Adrenal gland (tissue), 12 donors: Measurements from ENCODE around the gene VPS8. TPM values are rescaled to one million over a fixed set of nuclear protein-coding genes. Genes with fewer than 3 reads are reported as not detected.

Experiments
- DNase-seq, 7 donors: peaks; one replicate each; pipeline ENCODE4 v3.0.0-alpha.2; 2019 to 2020
- H3K27ac ChIP-seq, 5 donors: fragments of 200-600 bp; sonication (generic) in 4 of 5; 1 replicate in 3 of 5; 2 replicates in 2 of 5; pipeline versions ENCODE4 v1.5.1 to v1.8.0; 2016 to 2020; ENCODE audit warnings: mild to moderate bottlenecking in 1 of 5
- H3K27me3 ChIP-seq: fragments of 200-600 bp; 2 replicates; pipeline ENCODE4 v1.8.0; 2021
- H3K36me3 ChIP-seq, 2 donors: fragments of 200-600 bp; replicated peaks in 1 of 2; 1 replicate in 1 of 2; 2 replicates in 1 of 2; pipeline versions ENCODE4 v1.5.1 to v1.8.0; 2018 to 2022
- H3K4me1 ChIP-seq, 2 donors: fragments of 200-600 bp; replicated peaks in 1 of 2; 1 replicate in 1 of 2; 2 replicates in 1 of 2; pipeline versions ENCODE4 v1.5.1 to v1.8.0; 2018 to 2021
- H3K4me3 ChIP-seq, 4 donors: fragments of 200-600 bp; sonication (generic) in 3 of 4; one replicate each; pipeline ENCODE4 v1.5.1; 2016 to 2018
- H3K9me3 ChIP-seq, 3 donors: fragments of 200-600 bp; sonication (generic) in 1 of 3; replicated peaks in 1 of 3; 1 replicate in 2 of 3; 2 replicates in 1 of 3; pipeline versions ENCODE4 v1.5.1 to v1.8.0; 2016 to 2021
- POLR2A ChIP-seq, 2 donors: fragments of 450-650 bp; IDR thresholded peaks; one replicate each; pipeline ENCODE4 v1.6.1; 2017; ENCODE audit warnings: antibody characterized with exemption in 2 of 2, mild to moderate bottlenecking in 2 of 2, moderate library complexity in 1 of 2
- WGBS, 4 donors: extraction: QIAGEN DNeasy Blood & Tissue Kit in 2 of 4; methylation state at CpG; one replicate each; pipeline versions ENCODE4 v1.1.5 to v1.1.7; 2013 to 2017; 5-methylcytosine and 5-hydroxymethylcytosine counted together
- intact Hi-C, 2 donors: fragments of 100-400 bp; cut with DNase I; formaldehyde crosslinking; loops; one replicate each; pipeline versions ENCODE4 v1.14.1 to v1.15.0; 2022 to 2023
- polyA plus RNA-seq, 3 donors: library from polyadenylated mRNA; stranded (reverse); fragments of 200-250 nt in 2 of 3; fragments of 350-450 nt in 1 of 3; fragmentation: Illumina TruSeq in 1 of 3; extraction: RNeasy Lipid Tissue Mini Kit (QIAGEN cat#74804) in 1 of 3; gene quantifications; one replicate each; pipeline ENCODE4 v1.2.3, GENCODE V29; 2013 to 2014
- total RNA-seq, 9 donors: library from RNA; depleted of rRNA in 4 of 9; stranded (reverse); fragments of >200 nt in 4 of 9; fragments of 120-200 nt in 1 of 9; fragmentation: NEBNext Ultra II Directional in 1 of 9; extraction: Animal tissue kit (Norgen Biotek cat#: 25700) in 1 of 9; gene quantifications; one replicate each; pipeline versions ENCODE4 v1.1.0 to v1.2.4, GENCODE V29; 2013 to 2023
- TF ChIP-seq, protein P1 (sequence below), 6 experiments: fragments of 450-650 bp in 4 of 6; fragments of 200-600 bp in 2 of 6; sonication (generic) in 1 of 6; IDR thresholded peaks; 1 replicate in 5 of 6; 2 replicates in 1 of 6; pipeline versions ENCODE4 v1.5.1 to v1.8.0; 2016 to 2021; ENCODE audit warnings: antibody characterized with exemption in 6 of 6, mild to moderate bottlenecking in 2 of 6, moderate library complexity in 1 of 6
- donor health status: healthy with polysubstance abuse.
- donor health status: Bipolar disorder and iron deficiency.
- donor health status: DM: yes; HTN: yes; CAD: no.
- donor health status: DM: no; HTN: no; CAD: no.
- donor health status: DM: no; HTN: no; CAD: no.
- donor health status: DM: yes; HTN: yes; CAD: no.

VPS8 gene
- total and polyA plus RNA-seq, 12 donors: 17.6 to 96.4 (median 33.9) TPM

DNA sequence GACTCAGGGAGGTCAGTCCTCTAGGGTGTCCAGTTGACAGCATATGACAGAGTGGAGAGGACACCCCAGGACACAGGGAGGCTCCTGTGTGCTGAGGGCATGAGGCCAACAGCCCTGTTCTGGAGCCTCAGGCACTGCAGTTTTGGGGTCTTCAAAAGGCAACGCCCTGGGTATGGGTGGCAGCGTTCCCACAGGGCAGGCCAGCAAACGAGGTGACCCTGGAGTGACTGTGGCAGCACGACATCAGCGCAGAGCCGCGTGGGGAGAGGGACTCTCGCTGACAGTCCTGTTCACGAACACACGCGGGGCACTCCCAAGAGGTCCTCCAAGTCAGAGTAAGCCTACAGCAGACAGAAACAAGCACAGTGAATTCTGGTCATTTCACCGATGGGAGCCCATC is 41.4 kb upstream of the VPS8 start:
- Histone ChIP-seq H3K27ac (no peak overlapping the region), H3K36me3 (no peaks in the 10 kb centered on the region), H3K4me1 (no peaks in the 10 kb centered on the region), H3K9me3 (no peaks in the 10 kb centered on the region), H3K27me3 (no peaks in the 10 kb centered on the region), H3K4me3 (no peak overlapping the region)
- no peak for DNase-seq
- intact Hi-C loops: loop anchor here in 1 of 2 donors (10.0 kb wide), 1 partner anchor 46 kb away; no protein-coding TSS in a partner anchor
- WGBS, 4 donors: 77 to 91% (median 90%) methylated on average over 8 to 12 of the region's 12 CpGs
- no peak for TF ChIP-seq POLR2A (IDR thresholded peaks at IDR 0.05)
- TF ChIP-seq, protein P1, sequence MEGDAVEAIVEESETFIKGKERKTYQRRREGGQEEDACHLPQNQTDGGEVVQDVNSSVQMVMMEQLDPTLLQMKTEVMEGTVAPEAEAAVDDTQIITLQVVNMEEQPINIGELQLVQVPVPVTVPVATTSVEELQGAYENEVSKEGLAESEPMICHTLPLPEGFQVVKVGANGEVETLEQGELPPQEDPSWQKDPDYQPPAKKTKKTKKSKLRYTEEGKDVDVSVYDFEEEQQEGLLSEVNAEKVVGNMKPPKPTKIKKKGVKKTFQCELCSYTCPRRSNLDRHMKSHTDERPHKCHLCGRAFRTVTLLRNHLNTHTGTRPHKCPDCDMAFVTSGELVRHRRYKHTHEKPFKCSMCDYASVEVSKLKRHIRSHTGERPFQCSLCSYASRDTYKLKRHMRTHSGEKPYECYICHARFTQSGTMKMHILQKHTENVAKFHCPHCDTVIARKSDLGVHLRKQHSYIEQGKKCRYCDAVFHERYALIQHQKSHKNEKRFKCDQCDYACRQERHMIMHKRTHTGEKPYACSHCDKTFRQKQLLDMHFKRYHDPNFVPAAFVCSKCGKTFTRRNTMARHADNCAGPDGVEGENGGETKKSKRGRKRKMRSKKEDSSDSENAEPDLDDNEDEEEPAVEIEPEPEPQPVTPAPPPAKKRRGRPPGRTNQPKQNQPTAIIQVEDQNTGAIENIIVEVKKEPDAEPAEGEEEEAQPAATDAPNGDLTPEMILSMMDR (IDR thresholded peaks at IDR 0.05): no peak

DNA sequence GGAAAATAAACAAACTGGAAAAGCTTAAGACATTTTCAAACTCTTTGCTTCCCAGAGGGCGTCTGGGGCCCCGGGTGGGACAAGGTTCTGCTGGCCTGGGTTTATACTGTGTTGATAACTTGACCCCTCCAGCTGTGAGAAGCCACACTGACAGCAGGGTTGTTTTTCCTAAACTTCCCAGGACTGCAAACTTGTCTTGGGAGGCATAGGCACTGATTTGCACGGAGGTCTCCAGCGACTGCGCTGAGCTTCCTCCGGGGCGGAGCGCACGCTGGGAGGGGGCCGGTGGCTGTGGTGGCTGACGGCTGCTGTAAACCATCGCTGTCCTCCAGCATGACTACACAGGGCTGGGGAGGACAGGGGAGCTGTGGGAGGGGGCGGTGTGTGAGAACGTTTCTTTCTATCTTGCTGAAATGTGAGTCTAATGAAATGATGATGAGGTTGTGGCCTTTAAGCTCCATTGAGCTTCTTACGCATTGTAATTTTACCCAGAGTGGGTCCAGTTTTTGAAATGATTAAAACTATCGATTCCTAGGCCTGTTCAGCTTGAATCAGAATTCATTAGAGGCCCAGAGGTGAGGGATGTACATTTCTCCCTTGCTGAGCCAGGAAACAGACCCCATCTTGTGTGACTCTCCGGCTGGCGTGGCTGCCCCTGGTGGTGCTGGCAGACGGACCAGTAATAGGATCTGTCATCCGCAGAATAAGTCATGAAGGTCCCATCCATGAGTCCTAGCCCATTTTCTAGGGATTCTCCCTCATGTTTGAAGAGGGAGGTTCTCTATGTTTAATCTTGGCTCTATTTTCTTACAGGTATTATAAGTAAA is 40.5 kb upstream of the VPS8 start:
- H3K36me3 ChIP-seq: no peaks in the 10 kb centered on the region
- no peak overlapping the region for H3K4me3 ChIP-seq
- intact Hi-C loops: loop anchor here in 1 of 2 donors (10.0 kb wide), 1 partner anchor 47 kb away; no protein-coding TSS in a partner anchor
- no peaks in the 10 kb centered on the region for H3K9me3 ChIP-seq
- 66 to 83% (median 76%) methylated on average over 19 to 20 of the region's 20 CpGs for WGBS, 4 donors
- H3K27ac ChIP-seq: no peak overlapping the region
- DNase-seq: no peak
- no peaks in the 10 kb centered on the region for H3K4me1 ChIP-seq
- no peaks in the 10 kb centered on the region for H3K27me3 ChIP-seq
- TF ChIP-seq, protein P1 (IDR thresholded peaks at IDR 0.05): no peak
- TF ChIP-seq POLR2A (IDR thresholded peaks at IDR 0.05): no peak

DNA sequence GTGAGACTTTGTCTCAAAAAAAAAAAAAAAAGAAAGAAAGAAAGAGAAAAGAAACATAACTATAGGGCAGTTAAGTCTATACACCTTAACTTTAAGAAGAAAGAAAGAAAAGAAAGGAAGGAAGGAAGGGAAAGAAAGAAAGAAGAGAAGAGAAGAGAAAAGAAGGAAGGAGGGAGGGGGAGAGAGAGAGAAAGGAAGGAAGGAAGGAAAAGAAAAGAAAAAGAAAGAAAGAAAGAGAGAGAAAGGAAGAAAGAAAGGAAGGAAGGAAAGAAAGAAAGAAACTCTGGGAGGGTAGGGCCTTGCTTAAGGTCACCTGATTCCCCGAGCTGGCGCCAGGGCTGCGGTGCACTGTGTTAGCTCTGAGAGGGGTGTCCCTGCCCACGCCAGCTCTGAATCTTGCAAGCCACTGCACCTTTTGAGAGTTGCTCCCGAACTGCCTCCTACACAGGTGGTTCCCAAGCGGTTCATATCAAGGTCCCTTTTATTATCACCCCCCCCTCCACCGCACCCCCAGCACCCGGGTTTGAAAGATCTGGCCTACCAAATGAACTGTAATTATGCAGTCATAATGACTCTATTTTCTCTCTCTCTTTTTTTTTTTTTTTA is 39.2 kb upstream of the VPS8 start:
- no peaks in the 10 kb centered on the region for H3K9me3 ChIP-seq
- TF ChIP-seq, protein P1 (IDR thresholded peaks at IDR 0.05): no peak
- no peak for TF ChIP-seq POLR2A (IDR thresholded peaks at IDR 0.05)
- no peak for DNase-seq
- H3K36me3 ChIP-seq: no peaks in the 10 kb centered on the region
- no peaks in the 10 kb centered on the region for H3K27me3 ChIP-seq
- H3K27ac ChIP-seq: no peak overlapping the region
- intact Hi-C loops: loop anchor here in 1 of 2 donors (10.0 kb wide), 1 partner anchor 48 kb away; no protein-coding TSS in a partner anchor
- H3K4me1 ChIP-seq: no peaks in the 10 kb centered on the region
- 83 to 88% (median 84%) methylated on average over 8 of the region's 8 CpGs for WGBS, 4 donors
- no peak overlapping the region for H3K4me3 ChIP-seq
